ENCODE results near the gene MACROD1. TPM values are rescaled to one million over a fixed set of nuclear protein-coding genes. Genes with fewer than 3 reads are reported as not detected.
"Not testable (repeated sequence)": the region's sequence is repeated elsewhere in the genome, so short reads cannot be mapped to it uniquely, and the experiment has no call there.

The MACROD1 gene
- total RNA-seq, 1 donor from 2014 or later = 26.5 TPM

DNA sequence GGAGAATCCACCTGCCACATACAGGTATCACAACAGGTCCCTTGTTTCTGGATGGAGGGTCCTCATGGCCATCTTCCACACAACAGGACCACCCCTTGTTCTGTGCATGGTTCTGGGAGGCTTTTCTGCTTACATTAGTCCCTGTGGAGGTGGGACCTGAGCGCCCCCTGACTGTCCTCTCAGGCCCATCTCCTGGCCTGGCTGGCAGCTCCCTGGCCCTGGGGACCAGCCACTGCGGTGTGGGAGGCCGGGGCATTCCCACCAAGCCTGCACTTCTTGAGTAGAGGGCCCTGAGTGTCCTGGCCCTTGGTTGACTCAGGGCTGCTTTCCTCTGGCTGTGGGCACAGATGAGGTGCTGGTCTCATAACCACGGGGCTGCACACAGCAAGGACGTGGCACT lies 186.5 kb downstream of the MACROD1 start:
- no peaks in the 10 kb centered on the region for H3K9me3 ChIP-seq
- H3K4me1 ChIP-seq = peaks cover 14 to 15% of the 10 kb centered on the region in 2 donors
- H3K27me3 ChIP-seq = no peaks in the 10 kb centered on the region
- TF ChIP-seq, protein P1, sequence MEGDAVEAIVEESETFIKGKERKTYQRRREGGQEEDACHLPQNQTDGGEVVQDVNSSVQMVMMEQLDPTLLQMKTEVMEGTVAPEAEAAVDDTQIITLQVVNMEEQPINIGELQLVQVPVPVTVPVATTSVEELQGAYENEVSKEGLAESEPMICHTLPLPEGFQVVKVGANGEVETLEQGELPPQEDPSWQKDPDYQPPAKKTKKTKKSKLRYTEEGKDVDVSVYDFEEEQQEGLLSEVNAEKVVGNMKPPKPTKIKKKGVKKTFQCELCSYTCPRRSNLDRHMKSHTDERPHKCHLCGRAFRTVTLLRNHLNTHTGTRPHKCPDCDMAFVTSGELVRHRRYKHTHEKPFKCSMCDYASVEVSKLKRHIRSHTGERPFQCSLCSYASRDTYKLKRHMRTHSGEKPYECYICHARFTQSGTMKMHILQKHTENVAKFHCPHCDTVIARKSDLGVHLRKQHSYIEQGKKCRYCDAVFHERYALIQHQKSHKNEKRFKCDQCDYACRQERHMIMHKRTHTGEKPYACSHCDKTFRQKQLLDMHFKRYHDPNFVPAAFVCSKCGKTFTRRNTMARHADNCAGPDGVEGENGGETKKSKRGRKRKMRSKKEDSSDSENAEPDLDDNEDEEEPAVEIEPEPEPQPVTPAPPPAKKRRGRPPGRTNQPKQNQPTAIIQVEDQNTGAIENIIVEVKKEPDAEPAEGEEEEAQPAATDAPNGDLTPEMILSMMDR (IDR thresholded peaks at IDR 0.05) = no peak
- H3K27ac ChIP-seq = peak overlapping the region in 1 of 2 donors; percentile 22
- H3K4me3 ChIP-seq = no peak overlapping the region
- intact Hi-C loops (cut with DNase I) = no loop called here
- H3K36me3 ChIP-seq = peaks cover 0 to 4% of the 10 kb centered on the region in 2 donors
- no peak for DNase-seq (ENCODE audit: low spot score in 2 of 2)

DNA sequence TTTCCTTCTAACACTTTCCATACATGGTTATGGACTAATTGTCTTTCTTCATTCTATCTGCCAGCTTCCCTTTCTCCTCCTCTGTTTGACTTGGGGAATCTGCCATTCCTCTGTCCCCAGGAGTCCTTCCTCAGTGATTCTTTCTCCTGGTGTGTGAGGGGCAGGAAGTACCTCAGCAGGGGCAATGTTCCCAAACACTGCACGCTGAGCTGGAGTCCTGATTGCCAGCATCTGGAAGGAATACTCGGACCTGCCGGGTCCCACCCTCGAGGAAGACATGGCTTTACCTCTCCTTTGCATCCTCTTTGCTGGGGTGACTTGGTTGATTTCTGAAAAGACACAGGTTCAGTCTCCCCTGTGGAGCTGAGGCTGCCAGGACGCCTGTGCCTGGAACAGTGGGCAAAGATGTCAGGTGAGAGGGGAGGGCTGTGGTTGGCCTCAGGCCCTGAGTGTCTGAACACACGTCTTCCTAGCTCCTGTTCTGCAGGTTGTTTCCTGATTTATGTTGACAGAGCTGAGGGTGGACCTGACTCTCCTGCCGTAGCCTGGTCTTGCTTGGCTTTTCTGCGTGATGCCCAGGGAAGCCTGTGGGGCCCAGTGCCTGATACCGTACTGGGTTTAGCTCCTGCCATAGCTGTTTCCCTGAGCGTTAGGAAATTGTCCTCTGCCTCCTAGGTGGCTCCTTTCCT lies 187.2 kb downstream of the MACROD1 start:
- intact Hi-C loops (cut with DNase I) = no loop called here
- no peaks in the 10 kb centered on the region for H3K27me3 ChIP-seq
- H3K4me1 ChIP-seq = peaks cover 14 to 15% of the 10 kb centered on the region in 2 donors
- no peak for DNase-seq (ENCODE audit: low spot score in 2 of 2)
- H3K9me3 ChIP-seq = no peaks in the 10 kb centered on the region
- no peak overlapping the region for H3K4me3 ChIP-seq
- TF ChIP-seq, protein P1 (IDR thresholded peaks at IDR 0.05) = no peak
- peaks cover 0 to 4% of the 10 kb centered on the region in 2 donors for H3K36me3 ChIP-seq
- no peak overlapping the region for H3K27ac ChIP-seq

DNA sequence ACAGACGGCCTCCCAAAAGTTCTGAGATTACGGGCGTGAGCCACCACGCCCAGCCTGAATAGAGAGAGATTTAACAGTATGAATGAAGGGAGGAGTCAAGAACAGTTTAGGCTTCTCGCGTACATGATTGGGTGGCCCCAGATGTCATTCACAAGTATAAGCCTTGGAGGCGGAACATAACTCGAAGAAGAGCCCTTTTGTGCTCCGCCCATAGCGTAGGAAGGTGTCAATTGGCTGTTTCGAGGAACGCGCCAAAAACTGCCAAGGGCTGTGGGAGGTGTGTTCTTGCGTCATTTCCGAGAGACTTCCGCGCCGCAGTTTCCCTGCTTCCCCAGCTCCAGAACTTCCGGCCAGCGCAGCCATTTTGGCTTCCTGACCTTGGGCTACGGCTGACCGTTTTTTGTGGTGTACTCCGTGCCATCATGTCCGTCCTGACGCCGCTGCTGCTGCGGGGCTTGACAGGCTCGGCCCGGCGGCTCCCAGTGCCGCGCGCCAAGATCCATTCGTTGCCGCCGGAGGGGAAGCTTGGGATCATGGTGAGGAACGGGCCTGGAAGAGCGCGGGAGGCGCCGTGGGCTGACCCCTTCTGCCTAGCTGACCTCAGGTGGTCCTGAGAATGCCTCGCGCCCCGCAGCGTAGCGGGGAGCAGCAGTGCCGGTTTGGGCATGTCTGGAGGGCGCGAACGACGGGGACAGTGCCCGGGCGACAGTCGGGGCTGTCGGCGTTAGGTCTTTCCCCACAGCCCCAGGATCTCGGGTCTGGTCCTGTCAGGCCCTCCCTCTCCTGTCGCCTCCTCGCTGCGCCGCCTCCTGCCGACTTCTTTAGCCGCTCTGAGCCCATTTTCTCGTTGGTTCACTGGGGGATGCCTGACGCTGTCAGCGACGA lies 191.4 kb downstream of the MACROD1 start, which contains the start of gene COX8A:
TSS of gene COX8A (plus strand) at position 362 of the 885 bp plus-strand sequence. CDS start at position 423, 61 bp downstream.
- peak within 1 kb of the TSS; percentile 96 for H3K27ac ChIP-seq
- intact Hi-C loops (cut with DNase I) = loop anchor here (1.0 to 2.0 kb wide), 2 partner anchors 12 to 36 kb away; partner anchors contain the start of genes NAA40 and OTUB1
- H3K36me3 ChIP-seq = peaks cover 0 to 4% of the 10 kb centered on the region in 2 donors
- DNase-seq (ENCODE audit: low spot score in 2 of 2) = peak; percentile 96 to 99
- H3K27me3 ChIP-seq = no peaks in the 10 kb centered on the region
- peaks cover 14 to 15% of the 10 kb centered on the region in 2 donors for H3K4me1 ChIP-seq
- H3K4me3 ChIP-seq = peak within 1 kb of the TSS; percentile 94 to 96
- TF ChIP-seq, protein P1 (IDR thresholded peaks at IDR 0.05) = no peak
- H3K9me3 ChIP-seq = no peaks in the 10 kb centered on the region

DNA sequence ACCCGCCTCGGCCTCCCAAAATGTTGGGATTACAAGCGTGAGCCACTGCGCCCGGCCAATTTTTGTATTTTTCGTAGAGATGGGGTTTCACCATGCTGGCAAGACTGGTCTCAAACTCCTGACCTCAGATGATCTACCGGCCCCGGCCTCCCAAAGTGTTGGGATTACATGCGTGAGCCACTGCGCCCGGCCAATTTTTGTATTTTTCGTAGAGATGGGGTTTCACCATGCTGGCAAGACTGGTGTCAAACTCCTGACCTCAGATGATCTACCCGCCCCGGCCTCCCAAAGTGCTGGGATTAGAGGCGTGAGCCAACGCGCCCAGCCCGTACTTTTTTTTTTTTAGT lies 192.0 kb downstream of the MACROD1 start:
- H3K9me3 ChIP-seq; H3K27me3 ChIP-seq; DNase-seq (ENCODE audit: low spot score in 2 of 2); H3K36me3 ChIP-seq; H3K27ac ChIP-seq: not testable (repeated sequence)
- Histone ChIP-seq H3K4me1 (peaks cover 14 to 15% of the 10 kb centered on the region in 2 donors), H3K4me3 (peak overlapping the region; percentile 33 to 96)
- intact Hi-C loops (cut with DNase I) = loop anchor here (1.0 to 2.0 kb wide), 2 partner anchors 12 to 35 kb away; partner anchors contain the start of genes NAA40 and OTUB1

DNA sequence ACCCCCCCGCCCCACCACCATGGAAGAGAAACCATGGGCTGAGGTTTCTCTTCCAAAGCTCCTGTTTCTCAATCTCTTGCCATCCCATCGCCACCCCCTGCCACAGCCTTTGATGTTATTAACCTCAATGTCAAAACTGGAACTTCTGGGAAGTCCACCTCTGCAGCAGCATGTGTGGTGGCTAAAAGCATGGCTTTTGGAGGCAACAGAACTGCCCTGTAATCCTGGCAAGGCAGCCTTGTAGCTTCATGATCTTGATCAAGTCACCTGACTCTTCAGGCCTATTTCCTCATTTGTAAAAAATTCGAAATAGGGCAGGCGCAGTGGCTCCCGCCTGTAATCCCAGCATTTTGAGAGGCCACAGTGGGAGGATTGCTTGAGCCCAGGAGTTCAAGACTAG lies 195.0 kb downstream of the MACROD1 start:
- no peak overlapping the region for H3K4me3 ChIP-seq
- no peaks in the 10 kb centered on the region for H3K27me3 ChIP-seq
- no peak overlapping the region for H3K27ac ChIP-seq
- no peaks in the 10 kb centered on the region for H3K36me3 ChIP-seq
- H3K4me1 ChIP-seq = peaks cover 8 to 9% of the 10 kb centered on the region in 2 donors
- TF ChIP-seq, protein P1 (IDR thresholded peaks at IDR 0.05) = no peak
- intact Hi-C loops (cut with DNase I) = no loop called here
- H3K9me3 ChIP-seq = no peaks in the 10 kb centered on the region
- DNase-seq (ENCODE audit: low spot score in 2 of 2) = no peak

DNA sequence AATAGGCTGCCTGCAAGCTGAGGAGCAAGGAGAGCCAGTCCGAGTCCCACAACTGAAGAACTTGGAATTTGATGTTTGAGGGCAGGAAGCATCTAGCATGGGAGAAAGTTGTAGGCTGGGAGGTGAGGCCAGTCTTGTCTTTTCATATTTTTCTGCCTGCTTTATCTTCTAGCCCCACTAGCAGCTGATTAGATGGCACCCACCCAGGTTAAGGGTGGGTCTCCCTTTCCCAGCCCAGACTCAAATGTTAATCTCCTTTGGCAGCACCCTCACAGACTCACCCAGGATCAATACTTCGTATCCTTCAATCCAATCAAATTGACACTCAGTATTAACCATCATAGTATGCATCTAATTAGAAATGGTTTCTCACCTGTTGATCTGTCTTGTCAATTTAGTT lies 196.5 kb downstream of the MACROD1 start:
- Histone ChIP-seq H3K27me3 (no peaks in the 10 kb centered on the region), H3K36me3 (no peaks in the 10 kb centered on the region), H3K9me3 (no peaks in the 10 kb centered on the region), H3K27ac (no peak overlapping the region), H3K4me1 (no peaks in the 10 kb centered on the region), H3K4me3 (no peak overlapping the region)
- intact Hi-C loops (cut with DNase I) = no loop called here
- DNase-seq (ENCODE audit: low spot score in 2 of 2) = no peak
- TF ChIP-seq, protein P1 (IDR thresholded peaks at IDR 0.05) = no peak

Data from ascending aorta (tissue), 2 donors.